Mesendoderm (in vitro differentiated cells): Measurements from ENCODE around the gene ZPLD1. TPM values are rescaled to one million over a fixed set of nuclear protein-coding genes. Genes with fewer than 3 reads are reported as not detected.

Experiments
- DNase-seq: peaks from one replicate; pipeline ENCODE4 v3.0.0; 2013
- H2AK5ac ChIP-seq: 2 replicates; pipeline ENCODE4 v1.6.1; 2013; ENCODE audit warnings: low read length, inconsistent platforms
- H2BK120ac ChIP-seq: 2 replicates; pipeline ENCODE4 v1.6.1; 2013; ENCODE audit warnings: low read depth, mild to moderate bottlenecking, low read length, moderate library complexity, mixed read lengths
- H2BK15ac ChIP-seq: replicated peaks from 2 replicates; pipeline ENCODE4 v1.6.1; 2013; ENCODE audit warnings: low read depth, mild to moderate bottlenecking, moderate library complexity
- H2BK5ac ChIP-seq: 2 replicates; pipeline ENCODE4 v1.6.1; 2013; ENCODE audit warnings: low read length, inconsistent platforms
- H3K18ac ChIP-seq: 2 replicates; pipeline ENCODE4 v1.6.1; 2013; ENCODE audit warnings: mild to moderate bottlenecking, low read length, mixed read lengths
- H3K23ac ChIP-seq: one replicate; pipeline ENCODE4 v1.6.1; 2013; ENCODE audit warnings: low read length
- H3K27ac ChIP-seq: 2 replicates; pipeline ENCODE4 v1.5.1; 2013; ENCODE audit warnings: low read depth, mild to moderate bottlenecking, inconsistent platforms, low read length, moderate library complexity
- H3K27me3 ChIP-seq: 2 replicates; pipeline ENCODE4 v1.6.1; 2013; ENCODE audit warnings: low read length, control low read depth, mild to moderate bottlenecking, inconsistent platforms; ENCODE audit not compliant: insufficient read depth, poor library complexity
- H3K36me3 ChIP-seq: 2 replicates; pipeline ENCODE4 v1.6.1; 2013; ENCODE audit warnings: low read length, inconsistent platforms; ENCODE audit not compliant: control insufficient read depth, insufficient read depth
- H3K4ac ChIP-seq: one replicate; pipeline ENCODE4 v1.6.1; 2013; ENCODE audit warnings: low read depth, mild to moderate bottlenecking, low read length, moderate library complexity
- H3K4me1 ChIP-seq: 2 replicates; pipeline ENCODE4 v1.6.1; 2013; ENCODE audit warnings: low read depth, low read length, inconsistent platforms; ENCODE audit not compliant: control insufficient read depth
- H3K4me2 ChIP-seq: 2 replicates; pipeline ENCODE4 v1.6.1; 2013; ENCODE audit warnings: low read length
- H3K4me3 ChIP-seq: 2 replicates; pipeline ENCODE4 v1.5.1; 2013; ENCODE audit warnings: mild to moderate bottlenecking, low read length
- H3K56ac ChIP-seq: one replicate; pipeline ENCODE4 v1.6.1; 2013; ENCODE audit warnings: low read length
- H3K79me1 ChIP-seq: 2 replicates; pipeline ENCODE4 v1.6.1; 2013; ENCODE audit warnings: low read length, inconsistent platforms
- H3K79me2 ChIP-seq: 2 replicates; pipeline ENCODE4 v1.6.1; 2013; ENCODE audit warnings: mild to moderate bottlenecking, low read length; ENCODE audit not compliant: control insufficient read depth, insufficient read depth
- H3K9ac ChIP-seq: 2 replicates; pipeline ENCODE4 v1.6.1; 2013; ENCODE audit warnings: low read length, inconsistent platforms
- H4K5ac ChIP-seq: one replicate; pipeline ENCODE4 v1.6.1; 2013; ENCODE audit warnings: low read length
- H4K8ac ChIP-seq: one replicate; pipeline ENCODE4 v1.6.1; 2013; ENCODE audit warnings: low read depth, mild to moderate bottlenecking, control low read depth, low read length, moderate library complexity
- WGBS: extraction: QIAGEN DNeasy Blood & Tissue Kit; methylation state at CpG from one replicate; pipeline ENCODE4 v1.1.7; 2013; ENCODE audit warnings: low lambda C conversion rate, missing lambda C conversion rate; ENCODE audit not compliant: insufficient coverage; ENCODE audit errors: extremely low coverage; 5-methylcytosine and 5-hydroxymethylcytosine counted together
- polyA plus RNA-seq, 2 experiments: library from polyadenylated mRNA; stranded (reverse); fragments of 200-250 nt; gene quantifications; one replicate each; pipeline ENCODE4 v1.2.3, GENCODE V29; 2013

Gene ZPLD1
- 0.01 TPM for polyA plus RNA-seq (2013, experiment 1 of 2)
- polyA plus RNA-seq (2013, experiment 2 of 2) = not detected

DNA sequence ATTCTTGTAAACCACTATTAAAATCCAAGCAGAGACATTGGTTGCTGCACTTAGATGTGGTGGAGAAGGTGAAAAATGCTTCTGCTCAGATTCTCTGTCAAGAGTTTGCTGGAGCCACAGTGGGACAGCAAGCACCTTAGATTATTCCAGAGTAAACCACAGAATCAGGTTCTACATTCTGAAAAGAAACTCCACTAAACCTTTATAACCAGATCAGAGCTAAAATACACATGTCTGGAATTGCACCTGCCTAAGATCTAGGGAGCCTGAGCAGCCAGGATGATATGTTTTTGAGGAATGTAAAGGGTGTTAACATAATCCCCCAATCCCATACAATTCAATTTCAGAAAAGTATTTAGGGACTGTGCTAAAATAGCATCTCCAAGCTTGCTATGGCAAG lies at the start of gene ZPLD1:
TSS of gene ZPLD1 (plus strand) at position 301 of the 400 bp plus-strand sequence. CDS start 3,473 bp downstream, outside the sequence.
- no peak within 1 kb of the TSS for H3K4me3 ChIP-seq
- H3K9ac ChIP-seq = no peak within 1 kb of the TSS
- H4K5ac ChIP-seq = no peak within 1 kb of the TSS
- H4K8ac ChIP-seq = no peak within 1 kb of the TSS
- H3K4ac ChIP-seq = no peak within 1 kb of the TSS
- no peak within 1 kb of the TSS for H2BK15ac ChIP-seq
- no peak within 1 kb of the TSS for H3K18ac ChIP-seq
- no peaks in the 10 kb centered on the region for H3K27me3 ChIP-seq
- H3K79me1 ChIP-seq = no peaks in the 10 kb centered on the region
- H2AK5ac ChIP-seq = no peak within 1 kb of the TSS
- no peak within 1 kb of the TSS for H2BK120ac ChIP-seq
- no peak within 1 kb of the TSS for H3K27ac ChIP-seq
- no peak within 1 kb of the TSS for H3K4me2 ChIP-seq
- DNase-seq = no peak
- H2BK5ac ChIP-seq = no peak within 1 kb of the TSS
- no peak within 1 kb of the TSS for H3K23ac ChIP-seq
- H3K36me3 ChIP-seq = no peaks in the 10 kb centered on the region
- H3K79me2 ChIP-seq = no peaks in the 10 kb centered on the region
- H3K4me1 ChIP-seq = no peaks in the 10 kb centered on the region
- H3K56ac ChIP-seq = no peak within 1 kb of the TSS

DNA sequence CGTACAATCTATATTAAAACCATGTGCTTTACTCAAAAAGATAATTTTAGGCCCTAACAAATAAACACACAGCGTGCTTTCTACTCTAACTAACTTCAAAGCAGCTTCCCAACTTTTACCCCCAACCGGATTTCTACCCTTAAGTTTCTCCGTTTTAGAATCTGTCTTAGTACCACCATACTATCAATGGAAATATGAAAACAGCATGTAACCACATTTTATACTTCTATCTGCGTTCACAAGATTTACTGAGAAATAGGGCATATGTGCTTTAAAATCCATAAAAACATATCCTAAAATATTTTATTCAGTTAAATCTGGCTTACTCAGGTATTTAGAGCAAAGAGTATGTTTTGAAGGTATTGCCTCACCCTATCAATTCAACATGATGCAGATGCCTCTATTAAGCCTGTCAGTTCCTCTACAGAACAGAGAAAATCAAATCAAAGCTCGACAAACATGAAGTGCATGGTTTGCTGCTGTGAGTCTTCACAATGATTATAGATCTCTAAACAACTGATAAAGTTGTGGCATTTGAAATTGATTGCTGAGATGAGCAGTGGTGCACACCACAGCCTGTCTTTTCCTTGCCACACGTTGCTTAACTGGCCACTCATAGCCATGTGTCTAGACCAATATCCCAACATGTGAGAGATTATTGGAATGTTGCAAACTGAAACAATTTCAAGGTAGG lies 44.5 kb upstream of the ZPLD1 start:
- H3K36me3 ChIP-seq = no peaks in the 10 kb centered on the region
- no peak overlapping the region for H3K4me3 ChIP-seq
- no peak overlapping the region for H3K23ac ChIP-seq
- WGBS = no CpG with 5 or more reads among the region's 7 CpGs
- H3K4me1 ChIP-seq = no peaks in the 10 kb centered on the region
- H3K79me1 ChIP-seq = no peaks in the 10 kb centered on the region
- no peak overlapping the region for H3K4ac ChIP-seq
- no peak for DNase-seq
- no peak overlapping the region for H2BK15ac ChIP-seq
- H2BK120ac ChIP-seq = no peak overlapping the region
- H3K9ac ChIP-seq = no peak overlapping the region
- no peak overlapping the region for H3K4me2 ChIP-seq
- H3K27me3 ChIP-seq = no peaks in the 10 kb centered on the region
- H3K79me2 ChIP-seq = no peaks in the 10 kb centered on the region
- H3K18ac ChIP-seq = no peak overlapping the region
- no peak overlapping the region for H2AK5ac ChIP-seq
- no peak overlapping the region for H3K27ac ChIP-seq
- H4K5ac ChIP-seq = no peak overlapping the region
- H4K8ac ChIP-seq = no peak overlapping the region
- no peak overlapping the region for H2BK5ac ChIP-seq
- H3K56ac ChIP-seq = no peak overlapping the region

DNA sequence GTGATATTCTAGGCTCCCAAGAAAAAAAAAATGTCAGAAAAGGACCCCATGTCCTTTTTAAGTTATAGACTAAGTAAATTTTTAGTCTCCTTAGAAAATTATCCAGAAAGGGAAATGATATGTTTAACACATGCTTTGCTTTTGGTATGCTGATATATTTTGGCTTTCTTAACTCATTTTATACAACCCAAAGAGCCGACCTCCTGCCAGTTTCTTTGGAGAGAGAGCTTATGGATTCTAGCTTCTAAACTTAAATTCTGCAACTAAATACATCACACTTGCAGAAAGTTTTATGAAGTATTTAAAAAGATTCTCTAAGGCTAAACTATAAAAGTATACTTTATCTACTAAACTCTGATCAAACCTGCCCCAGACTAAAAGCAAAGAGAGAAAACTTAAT lies 43.9 kb upstream of the ZPLD1 start:
- no peak overlapping the region for H4K8ac ChIP-seq
- H3K36me3 ChIP-seq = no peaks in the 10 kb centered on the region
- no peak overlapping the region for H3K27ac ChIP-seq
- no peak overlapping the region for H3K9ac ChIP-seq
- no peak overlapping the region for H2BK120ac ChIP-seq
- no peak overlapping the region for H4K5ac ChIP-seq
- H3K56ac ChIP-seq = no peak overlapping the region
- H2BK5ac ChIP-seq = no peak overlapping the region
- H3K4ac ChIP-seq = no peak overlapping the region
- no peaks in the 10 kb centered on the region for H3K79me2 ChIP-seq
- DNase-seq = no peak
- H2AK5ac ChIP-seq = no peak overlapping the region
- no peaks in the 10 kb centered on the region for H3K79me1 ChIP-seq
- no peak overlapping the region for H3K4me3 ChIP-seq
- no peaks in the 10 kb centered on the region for H3K27me3 ChIP-seq
- no peak overlapping the region for H3K4me2 ChIP-seq
- no peaks in the 10 kb centered on the region for H3K4me1 ChIP-seq
- no peak overlapping the region for H3K18ac ChIP-seq
- H2BK15ac ChIP-seq = no peak overlapping the region
- no CpG with 5 or more reads among the region's 1 CpG for WGBS
- no peak overlapping the region for H3K23ac ChIP-seq

DNA sequence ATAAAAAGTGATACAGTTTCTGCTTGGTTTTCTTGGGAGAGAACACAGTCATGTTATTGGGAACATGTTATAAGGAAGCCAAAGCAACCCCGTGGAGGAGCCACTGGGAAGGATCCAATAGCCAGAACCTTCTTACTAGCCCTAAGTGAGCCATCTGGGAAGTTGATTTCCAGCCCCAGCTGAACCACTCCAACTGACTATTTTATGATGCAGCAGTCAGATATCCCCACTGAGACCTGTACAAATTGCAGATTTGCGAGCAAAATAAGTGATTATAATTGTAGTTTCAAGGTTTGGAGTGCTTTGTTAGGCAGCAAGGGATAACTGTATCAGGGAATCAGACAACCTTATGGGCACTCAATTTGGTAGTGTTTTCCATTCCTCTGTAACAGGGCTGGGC lies 43.3 kb upstream of the ZPLD1 start:
- no peak overlapping the region for H3K23ac ChIP-seq
- H3K27ac ChIP-seq = no peak overlapping the region
- no peaks in the 10 kb centered on the region for H3K79me1 ChIP-seq
- H3K36me3 ChIP-seq = no peaks in the 10 kb centered on the region
- no peak overlapping the region for H3K4me2 ChIP-seq
- no peak overlapping the region for H3K18ac ChIP-seq
- H4K5ac ChIP-seq = no peak overlapping the region
- no peak overlapping the region for H2BK5ac ChIP-seq
- no peak overlapping the region for H3K4ac ChIP-seq
- no peak overlapping the region for H3K56ac ChIP-seq
- H4K8ac ChIP-seq = no peak overlapping the region
- no peaks in the 10 kb centered on the region for H3K27me3 ChIP-seq
- no peaks in the 10 kb centered on the region for H3K79me2 ChIP-seq
- no peak for DNase-seq
- H3K4me3 ChIP-seq = no peak overlapping the region
- H3K4me1 ChIP-seq = no peaks in the 10 kb centered on the region
- H3K9ac ChIP-seq = no peak overlapping the region
- H2BK120ac ChIP-seq = no peak overlapping the region
- no CpG with 5 or more reads among the region's 2 CpGs for WGBS
- H2BK15ac ChIP-seq = no peak overlapping the region
- H2AK5ac ChIP-seq = no peak overlapping the region

DNA sequence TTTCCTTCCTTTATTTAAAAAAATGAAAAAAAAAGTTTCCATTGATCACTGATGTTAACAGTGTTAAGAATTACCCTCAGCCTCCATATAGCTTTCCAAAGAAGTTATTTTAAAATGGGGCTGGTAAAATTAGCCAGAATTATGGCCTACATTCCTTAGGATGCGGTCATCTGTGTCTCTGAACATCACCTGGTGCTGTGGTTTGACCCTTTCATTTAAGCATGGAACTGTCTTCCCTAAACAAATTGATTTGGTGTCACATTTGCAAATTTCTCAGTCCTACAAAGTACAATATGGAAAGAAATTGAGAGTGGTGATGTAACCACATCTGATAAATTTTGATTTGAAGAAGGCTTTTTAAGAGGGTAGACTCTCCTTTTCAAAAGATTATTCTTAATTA lies 40.3 kb upstream of the ZPLD1 start:
- no peak overlapping the region for H2BK15ac ChIP-seq
- H2AK5ac ChIP-seq = no peak overlapping the region
- no peak overlapping the region for H3K4me3 ChIP-seq
- no peak overlapping the region for H2BK120ac ChIP-seq
- no peak overlapping the region for H3K4ac ChIP-seq
- H3K36me3 ChIP-seq = no peaks in the 10 kb centered on the region
- H3K4me1 ChIP-seq = no peaks in the 10 kb centered on the region
- WGBS = no CpG with 5 or more reads among the region's 1 CpG
- no peaks in the 10 kb centered on the region for H3K27me3 ChIP-seq
- H4K8ac ChIP-seq = no peak overlapping the region
- no peak overlapping the region for H3K4me2 ChIP-seq
- H4K5ac ChIP-seq = no peak overlapping the region
- no peak overlapping the region for H3K23ac ChIP-seq
- no peak overlapping the region for H2BK5ac ChIP-seq
- H3K27ac ChIP-seq = no peak overlapping the region
- H3K79me1 ChIP-seq = no peaks in the 10 kb centered on the region
- H3K18ac ChIP-seq = no peak overlapping the region
- no peak for DNase-seq
- H3K9ac ChIP-seq = no peak overlapping the region
- no peaks in the 10 kb centered on the region for H3K79me2 ChIP-seq
- H3K56ac ChIP-seq = no peak overlapping the region

DNA sequence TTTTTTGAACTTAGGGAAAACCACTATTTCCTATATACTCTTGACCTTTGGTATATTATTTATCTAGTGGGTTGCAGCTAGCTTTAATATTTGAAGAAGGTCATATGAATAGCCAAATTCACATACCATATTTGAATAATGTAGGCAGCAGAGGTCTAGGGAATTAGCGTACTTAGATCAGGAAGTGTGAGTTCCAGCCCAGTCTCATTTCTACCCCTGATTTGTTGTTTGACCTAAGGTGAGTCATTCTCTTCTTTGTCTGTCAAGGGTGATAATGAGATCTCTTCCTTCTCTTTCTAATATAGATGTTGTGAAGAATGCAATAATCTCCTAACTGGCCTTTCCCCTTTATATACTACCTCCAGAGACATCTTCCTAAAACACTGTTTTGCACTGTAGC lies 36.6 kb upstream of the ZPLD1 start:
- Histone ChIP-seq H3K79me2 (no peaks in the 10 kb centered on the region), H4K5ac (no peak overlapping the region), H3K4me2 (no peak overlapping the region), H3K4me3 (no peak overlapping the region), H3K36me3 (no peaks in the 10 kb centered on the region), H2AK5ac (no peak overlapping the region), H2BK15ac (no peak overlapping the region), H3K56ac (no peak overlapping the region), H3K79me1 (no peaks in the 10 kb centered on the region), H3K4ac (no peak overlapping the region), H3K9ac (no peak overlapping the region), H3K27me3 (no peaks in the 10 kb centered on the region), H3K23ac (no peak overlapping the region), H4K8ac (no peak overlapping the region), H2BK120ac (no peak overlapping the region), H3K18ac (no peak overlapping the region), H3K4me1 (no peaks in the 10 kb centered on the region), H2BK5ac (no peak overlapping the region), H3K27ac (no peak overlapping the region)
- no CpG with 5 or more reads among the region's 1 CpG for WGBS
- no peak for DNase-seq
